A549 (cell line): ENCODE measurements around the gene CHEK2. TPM values are rescaled to one million over a fixed set of nuclear protein-coding genes. Genes with fewer than 3 reads are reported as not detected.
"Not testable (repeated sequence)": the region's sequence is repeated elsewhere in the genome, so short reads cannot be mapped to it uniquely, and the experiment has no call there.

Source experiments
- ATAC-seq, 2 experiments: fragments of 200-7000 bp in 1 of 2; fragments of >200 bp in 1 of 2; cut with Nextera tagmentation in 1 of 2; cut with Tn5 transposase in 1 of 2; 3 replicates each; pipeline versions ENCODE4 v1.8.0 to v1.9.1; 2018 to 2020; ENCODE audit warnings: mild to moderate bottlenecking in 1 of 2, moderate library complexity in 1 of 2
- CTCF ChIA-PET: fragments of 300-600 bp; sonication (Branson Sonifier 250); formaldehyde crosslinking; extraction: SDS; loops from one replicate; lab custom pipeline; 2021; ENCODE audit warnings: antibody characterized with exemption, inconsistent platforms; lab: Yijun Ruan, JAX
- POLR2A ChIA-PET: fragments of 350-600 bp; formaldehyde crosslinking; extraction: SDS; loops from one replicate; lab custom pipeline; 2021; ENCODE audit warnings: antibody characterized with exemption, inconsistent platforms; lab: Yijun Ruan, JAX
- DNase-seq, 2 experiments: peaks; one replicate each; pipeline versions ENCODE4 v3.0.0 to v3.0.0-alpha.2; 2011 to 2016; ENCODE audit warnings: low read depth in 1 of 2, low spot score in 1 of 2
- FAIRE-seq: peaks from 2 replicates; lab custom pipeline; 2011; peaks lifted over from hg19 to GRCh38; lab: Jason Lieb, UNC
- H3K27ac ChIP-seq, 2 experiments: fragments of >200 bp; sonication (Bioruptor Twin); formaldehyde crosslinking; 3 replicates each; pipeline ENCODE4 v1.5.1; 2016 to 2017
- H3K4me1 ChIP-seq: fragments of >200 bp; sonication (Bioruptor Twin); formaldehyde crosslinking; 3 replicates; pipeline ENCODE4 v1.6.1; 2016
- H3K4me2 ChIP-seq: fragments of >200 bp; sonication (Bioruptor Twin); formaldehyde crosslinking; 3 replicates; pipeline ENCODE4 v1.6.1; 2016
- H3K4me3 ChIP-seq: fragments of >200 bp; sonication (Bioruptor Twin); formaldehyde crosslinking; 3 replicates; pipeline ENCODE4 v1.5.1; 2016
- H3K9me3 ChIP-seq: fragments of >200 bp; sonication (Bioruptor Twin); formaldehyde crosslinking; 3 replicates; pipeline ENCODE4 v1.6.1; 2016
- BHLHE40 ChIP-seq: IDR thresholded peaks from 2 replicates; pipeline ENCODE4 v1.6.1; 2012; ENCODE audit warnings: low read depth, low read length, inconsistent platforms
- CEBPB ChIP-seq, 2 experiments: fragments of >200 bp in 1 of 2; sonication (Bioruptor Twin) in 1 of 2; formaldehyde crosslinking in 1 of 2; IDR thresholded peaks; 2 replicates each; pipeline ENCODE4 v1.6.1; 2012 to 2016
- EHMT2 ChIP-seq: fragments of 200-600 bp; sonication (generic); IDR thresholded peaks from 2 replicates; pipeline ENCODE4 v1.6.1; 2016; ENCODE audit warnings: antibody characterized with exemption, low read depth, mild to moderate bottlenecking, moderate library complexity
- ESRRA ChIP-seq: fragments of 150-350 bp; IDR thresholded peaks from 2 replicates; pipeline ENCODE4 v1.6.1; 2014; ENCODE audit warnings: mild to moderate bottlenecking, low read length, borderline replicate concordance
- HOXB13 ChIP-seq: fragments of 250-450 bp; sonication (Bioruptor Pico); IDR thresholded peaks from 2 replicates; pipeline ENCODE4 v1.5.0; 2020; ENCODE audit warnings: low read depth, mild to moderate bottlenecking, moderate library complexity
- HOXB5 ChIP-seq: fragments of 250-450 bp; sonication (Bioruptor Pico); IDR thresholded peaks from 2 replicates; pipeline ENCODE4 v1.5.0; 2020; ENCODE audit warnings: mild to moderate bottlenecking, moderate library complexity
- JUNB ChIP-seq: fragments of >200 bp; sonication (Bioruptor Twin); formaldehyde crosslinking; IDR thresholded peaks from 2 replicates; pipeline ENCODE4 v1.6.1; 2016
- KDM5A ChIP-seq: fragments of 200-600 bp; sonication (generic); IDR thresholded peaks from 2 replicates; pipeline ENCODE4 v1.6.1; 2016; ENCODE audit warnings: antibody characterized with exemption, mild to moderate bottlenecking
- MAFK ChIP-seq: fragments of 450-650 bp; IDR thresholded peaks from 2 replicates; pipeline ENCODE4 v1.6.1; 2014; ENCODE audit not compliant: partially characterized antibody
- NFE2L2 ChIP-seq: fragments of 150-350 bp; conservative IDR thresholded peaks from 2 replicates; pipeline ENCODE4 v1.6.1; 2014; ENCODE audit warnings: low read length
- NPAS2 ChIP-seq: fragments of 250-450 bp; sonication (Bioruptor Pico); IDR thresholded peaks from 2 replicates; pipeline ENCODE4 v1.8.0; 2022; ENCODE audit warnings: mild to moderate bottlenecking, moderate library complexity, borderline replicate concordance
- POLR2A ChIP-seq: IDR thresholded peaks from 2 replicates; pipeline ENCODE4 v1.6.1; 2012; ENCODE audit warnings: mild to moderate bottlenecking, low read length
- POLR2AphosphoS2 ChIP-seq: conservative IDR thresholded peaks from 2 replicates; pipeline ENCODE4 v1.6.1; 2012; ENCODE audit warnings: low read length, improper control_type of control experiment, inconsistent platforms
- RCOR1 ChIP-seq: fragments of 150-350 bp; IDR thresholded peaks from 2 replicates; pipeline ENCODE4 v1.6.1; 2014; ENCODE audit warnings: antibody characterized with exemption, low read length, low read depth
- RFX5 ChIP-seq: fragments of 450-650 bp; IDR thresholded peaks from 2 replicates; pipeline ENCODE4 v1.7.1; 2014; ENCODE audit warnings: antibody characterized with exemption, mild to moderate bottlenecking, moderate library complexity
- TFCP2L1 ChIP-seq: fragments of 250-450 bp; sonication (Bioruptor Pico); IDR thresholded peaks from 2 replicates; pipeline ENCODE4 v1.5.0; 2021; ENCODE audit warnings: mild to moderate bottlenecking
- TP53 ChIP-seq: fragments of 250-450 bp; sonication (Bioruptor Pico); IDR thresholded peaks from 2 replicates; pipeline ENCODE4 v1.5.0; 2021; ENCODE audit warnings: mild to moderate bottlenecking, moderate library complexity
- ZC3H11A ChIP-seq: fragments of 450-650 bp; IDR thresholded peaks from 2 replicates; pipeline ENCODE4 v1.6.1; 2014; ENCODE audit warnings: antibody characterized with exemption, mild to moderate bottlenecking
- ZSCAN20 ChIP-seq: fragments of 250-450 bp; sonication (Bioruptor Pico); IDR thresholded peaks from 2 replicates; pipeline ENCODE4 v1.8.0; 2022; ENCODE audit warnings: mild to moderate bottlenecking, moderate library complexity
- WGBS: methylation state at CpG from one replicate; pipeline ENCODE4 v1.1.6; 2017; ENCODE audit errors: missing lambda C conversion rate; 5-methylcytosine and 5-hydroxymethylcytosine counted together
- polyA plus RNA-seq, 4 experiments: library from polyadenylated mRNA; depleted of rRNA in 3 of 4; stranded (reverse); fragments of >200 nt; fragmentation: RNase III in 1 of 4; extraction: RNeasy Plus Mini Kit Qiagen cat#74134 plus additional on column Dnase treatment in 1 of 4; gene quantifications; 2 replicates in 3 of 4; 3 replicates in 1 of 4; pipeline ENCODE4 v1.2.3, GENCODE V29; 2011 to 2017
- TF ChIP-seq, protein P1 (sequence below): fragments of 150-350 bp; IDR thresholded peaks from 2 replicates; pipeline ENCODE4 v1.6.1; 2014; ENCODE audit warnings: low read depth, mild to moderate bottlenecking, low read length
- TF ChIP-seq, protein P2 (sequence below): fragments of >200 bp; sonication (Bioruptor Twin); formaldehyde crosslinking; IDR thresholded peaks from 2 replicates; pipeline ENCODE4 v1.6.1; 2016
- TF ChIP-seq, protein P3 (sequence below): fragments of 250-450 bp; sonication (Bioruptor Pico); IDR thresholded peaks from 2 replicates; pipeline ENCODE4 v1.5.0; 2020; ENCODE audit warnings: low read depth, mild to moderate bottlenecking, moderate library complexity

The CHEK2 gene
- polyA plus RNA-seq, 2 of the 4 experiments (the other 2 are of a cell fraction), result 13.0 to 26.1 TPM

DNA sequence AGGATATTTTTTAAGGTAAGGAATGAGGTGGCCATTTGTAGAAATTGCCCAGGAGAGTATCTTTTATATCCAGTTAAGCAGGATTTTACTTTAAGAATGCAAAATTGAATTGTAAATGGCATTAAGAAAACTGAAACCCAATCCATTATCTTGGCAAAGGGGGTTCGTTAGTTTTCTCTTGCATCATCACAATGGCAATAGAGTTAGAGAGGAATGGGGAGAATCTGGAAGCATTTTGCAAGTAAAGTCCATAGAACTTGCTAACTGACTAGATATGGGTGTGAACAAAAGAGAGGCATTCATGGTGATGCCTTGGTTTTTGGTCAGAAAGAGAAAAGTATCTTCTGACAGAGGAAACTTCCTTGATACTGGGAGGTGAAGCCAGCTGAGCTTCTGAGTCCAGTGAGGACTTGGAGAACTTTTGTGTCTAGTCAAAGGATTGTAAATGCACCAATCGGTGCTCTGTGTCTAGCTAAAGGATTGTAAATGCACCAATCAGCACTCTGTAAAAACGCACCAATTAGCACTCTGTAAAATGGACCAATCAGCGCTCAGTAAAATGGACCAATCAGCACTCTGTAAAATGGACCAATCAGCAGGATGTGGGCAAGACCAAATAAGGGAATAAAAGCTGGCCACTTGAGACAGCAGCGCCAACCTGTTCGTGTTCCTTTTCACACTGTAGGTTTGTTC is 27.2 kb upstream of the CHEK2 start:
- no peak for TF ChIP-seq ESRRA
- TF ChIP-seq MAFK, result peak; percentile 33
- TF ChIP-seq TP53 (CRISPR knock-in tag), result no peak
- TF ChIP-seq EHMT2, result no peak
- TF ChIP-seq, all 56 proteins: peak for 1
- H3K9me3 ChIP-seq, result no peaks in the 10 kb centered on the region
- no peak overlapping the region for H3K4me2 ChIP-seq
- peak in 1 of 2 experiments; percentile 17 for DNase-seq
- 76% methylated on average over 6 of the region's 6 CpGs for WGBS
- POLR2A ChIA-PET, result no interaction called here
- no peak overlapping the region for H3K4me3 ChIP-seq
- CTCF ChIA-PET, result no interaction called here
- no peak overlapping the region for H3K27ac ChIP-seq
- ATAC-seq, result no peak
- FAIRE-seq, result no peak
- H3K4me1 ChIP-seq, result no peaks in the 10 kb centered on the region

DNA sequence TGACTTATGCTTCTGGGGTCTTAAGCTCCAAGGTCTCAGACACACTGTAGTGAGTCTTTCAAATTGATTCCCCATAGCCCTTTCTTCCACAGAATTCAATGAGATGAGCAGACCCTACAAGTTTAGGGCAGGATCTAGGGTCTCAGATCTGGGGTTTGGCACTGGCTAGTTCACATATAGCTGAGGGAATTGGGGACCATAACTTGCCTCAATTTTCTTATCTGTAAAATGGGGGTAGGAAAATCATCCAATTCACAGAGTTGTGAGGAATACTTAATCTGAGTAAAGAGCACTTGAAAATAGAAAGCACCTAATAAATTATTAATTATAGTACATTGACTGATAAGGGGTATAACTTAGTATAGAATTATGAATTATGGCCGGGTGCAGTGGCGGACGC is 25.0 kb upstream of the CHEK2 start:
- Histone ChIP-seq H3K4me2 (no peak overlapping the region), H3K27ac (no peak overlapping the region), H3K9me3 (no peaks in the 10 kb centered on the region), H3K4me3 (no peak overlapping the region), H3K4me1 (no peaks in the 10 kb centered on the region)
- ChIA-PET POLR2A (no interaction called here), CTCF (interaction anchor here (0.6 to 1.0 kb wide), 4 partner anchors 78 to 1083 kb away, joined by 3 to 4 read pairs (median 3); no protein-coding TSS in a partner anchor)
- ATAC-seq (no peak), DNase-seq (no peak), FAIRE-seq (no peak)
- TF ChIP-seq, protein P1, sequence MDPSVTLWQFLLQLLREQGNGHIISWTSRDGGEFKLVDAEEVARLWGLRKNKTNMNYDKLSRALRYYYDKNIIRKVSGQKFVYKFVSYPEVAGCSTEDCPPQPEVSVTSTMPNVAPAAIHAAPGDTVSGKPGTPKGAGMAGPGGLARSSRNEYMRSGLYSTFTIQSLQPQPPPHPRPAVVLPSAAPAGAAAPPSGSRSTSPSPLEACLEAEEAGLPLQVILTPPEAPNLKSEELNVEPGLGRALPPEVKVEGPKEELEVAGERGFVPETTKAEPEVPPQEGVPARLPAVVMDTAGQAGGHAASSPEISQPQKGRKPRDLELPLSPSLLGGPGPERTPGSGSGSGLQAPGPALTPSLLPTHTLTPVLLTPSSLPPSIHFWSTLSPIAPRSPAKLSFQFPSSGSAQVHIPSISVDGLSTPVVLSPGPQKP, result no peak
- TF ChIP-seq TFCP2L1 (CRISPR knock-in tag) (no peak), POLR2A (no peak), NFE2L2 (no peak), HOXB13 (CRISPR knock-in tag) (no peak), ZSCAN20 (CRISPR knock-in tag) (no peak), MAFK (no peak), ZC3H11A (no peak), JUNB (no peak), RCOR1 (no peak), HOXB5 (CRISPR knock-in tag) (no peak), CEBPB (IDR thresholded peaks at IDR 0.05) (no peak), EHMT2 (no peak), BHLHE40 (no peak), NPAS2 (no peak), KDM5A (no peak), POLR2AphosphoS2 (no peak), RFX5 (no peak)
- TF ChIP-seq, protein P2, sequence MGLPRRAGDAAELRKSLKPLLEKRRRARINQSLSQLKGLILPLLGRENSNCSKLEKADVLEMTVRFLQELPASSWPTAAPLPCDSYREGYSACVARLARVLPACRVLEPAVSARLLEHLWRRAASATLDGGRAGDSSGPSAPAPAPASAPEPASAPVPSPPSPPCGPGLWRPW, result no peak
- TF ChIP-seq, protein P3, sequence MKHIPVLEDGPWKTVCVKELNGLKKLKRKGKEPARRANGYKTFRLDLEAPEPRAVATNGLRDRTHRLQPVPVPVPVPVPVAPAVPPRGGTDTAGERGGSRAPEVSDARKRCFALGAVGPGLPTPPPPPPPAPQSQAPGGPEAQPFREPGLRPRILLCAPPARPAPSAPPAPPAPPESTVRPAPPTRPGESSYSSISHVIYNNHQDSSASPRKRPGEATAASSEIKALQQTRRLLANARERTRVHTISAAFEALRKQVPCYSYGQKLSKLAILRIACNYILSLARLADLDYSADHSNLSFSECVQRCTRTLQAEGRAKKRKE (CRISPR knock-in tag), result no peak
- 66% methylated on average over 3 of the region's 3 CpGs for WGBS

DNA sequence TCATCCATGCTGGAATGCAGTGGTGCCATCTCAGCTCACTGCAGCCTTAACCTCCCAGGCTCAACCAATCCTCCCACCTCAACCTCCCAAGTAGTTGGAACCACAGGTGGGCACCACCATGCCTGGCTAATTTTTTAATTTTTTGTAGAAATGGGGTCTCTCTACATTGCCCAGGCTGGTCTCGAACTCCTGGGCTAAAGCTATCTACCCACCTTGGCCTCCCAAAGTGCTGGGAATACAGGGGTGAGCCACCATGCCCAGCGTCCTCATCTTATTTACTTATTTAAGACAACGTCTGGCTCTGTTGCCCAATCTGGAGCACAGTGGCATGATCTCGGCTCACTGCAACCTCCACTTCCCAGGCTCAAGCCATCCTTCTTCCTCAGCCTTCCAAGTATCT is 20.4 kb upstream of the CHEK2 start:
- ATAC-seq, H3K4me1 ChIP-seq, H3K9me3 ChIP-seq, CTCF ChIA-PET, FAIRE-seq, DNase-seq, POLR2A ChIA-PET, H3K4me2 ChIP-seq, H3K4me3 ChIP-seq, H3K27ac ChIP-seq: not testable (repeated sequence)
- WGBS, result 79% methylated on average over 4 of the region's 4 CpGs
